GM23248 (cell line): Measurements from ENCODE around the gene MN1.

ENCODE experiments used
- EZH2 ChIP-seq: fragments of 200-600 bp; sonication (generic); IDR thresholded peaks from 2 replicates; pipeline ENCODE4 v1.6.1; 2018; ENCODE audit warnings: antibody characterized with exemption, mild to moderate bottlenecking; ENCODE audit not compliant: insufficient read depth, poor library complexity, severe bottlenecking
- EZH2phosphoT487 ChIP-seq: fragments of 200-600 bp; sonication (generic); IDR thresholded peaks from 2 replicates; pipeline ENCODE4 v1.6.1; 2018; ENCODE audit warnings: antibody characterized with exemption, moderate library complexity, mild to moderate bottlenecking, low read depth; ENCODE audit not compliant: insufficient read depth

DNA sequence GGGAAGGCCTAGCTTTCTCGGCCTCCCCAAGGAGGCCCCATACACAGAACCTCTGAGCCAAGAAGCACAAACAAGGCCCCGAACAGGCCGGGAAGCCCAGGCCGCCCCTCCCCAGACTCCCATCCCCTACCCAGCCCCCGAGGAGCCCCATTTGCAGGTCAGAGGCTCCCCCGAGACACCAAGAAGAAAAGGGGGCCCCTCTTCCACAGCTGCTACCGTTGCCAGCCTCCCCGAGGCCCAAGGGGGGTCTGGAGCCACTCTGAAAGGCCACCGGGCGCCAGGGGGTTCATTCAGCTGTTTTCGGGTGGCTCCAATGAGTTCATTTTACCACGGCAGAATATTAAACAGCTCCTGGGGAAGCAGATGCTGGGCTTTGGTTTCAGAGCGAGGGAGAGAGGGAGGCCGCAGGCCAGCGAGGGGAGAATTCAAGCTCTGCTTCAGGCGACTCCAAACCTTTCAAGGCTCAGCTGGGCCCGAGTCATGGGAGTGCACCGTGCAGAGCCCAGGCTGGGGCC lies 28.5 kb downstream of the MN1 start:
- TF ChIP-seq EZH2: no peak
- no peak for TF ChIP-seq EZH2phosphoT487
